Skeletal muscle cell (primary cell): ENCODE results near the gene NFIA.

Experiments used
- DNase-seq: peaks from one replicate; pipeline ENCODE4 v3.0.0-alpha.2; 2010; ENCODE audit warnings: low read depth
- H3K4me3 ChIP-seq: 2 replicates; pipeline ENCODE4 v1.5.1; 2011; ENCODE audit warnings: low read depth, mild to moderate bottlenecking, control low read depth, low read length, moderate library complexity

The NFIA gene

DNA sequence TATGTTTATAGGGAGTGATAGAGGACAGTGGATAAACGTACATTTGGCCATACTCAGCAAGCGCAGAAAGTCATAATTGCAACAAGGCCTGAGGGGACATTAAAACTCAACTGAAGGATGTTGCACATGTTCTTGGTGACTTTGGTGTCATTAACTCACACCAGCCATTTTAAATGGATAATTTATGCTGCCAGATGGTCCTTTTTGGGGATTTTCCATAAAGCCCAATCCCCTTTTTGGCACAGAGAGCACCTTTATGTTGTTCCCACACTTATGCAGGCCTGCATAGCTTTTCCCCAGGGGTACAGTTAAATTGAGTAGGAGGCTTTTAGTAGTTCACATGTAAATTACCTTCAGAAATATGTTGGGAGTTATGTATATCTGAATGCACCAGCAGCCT is 279.6 kb downstream of the NFIA start:
- DNase-seq, result no peak
- H3K4me3 ChIP-seq, result no peak overlapping the region

DNA sequence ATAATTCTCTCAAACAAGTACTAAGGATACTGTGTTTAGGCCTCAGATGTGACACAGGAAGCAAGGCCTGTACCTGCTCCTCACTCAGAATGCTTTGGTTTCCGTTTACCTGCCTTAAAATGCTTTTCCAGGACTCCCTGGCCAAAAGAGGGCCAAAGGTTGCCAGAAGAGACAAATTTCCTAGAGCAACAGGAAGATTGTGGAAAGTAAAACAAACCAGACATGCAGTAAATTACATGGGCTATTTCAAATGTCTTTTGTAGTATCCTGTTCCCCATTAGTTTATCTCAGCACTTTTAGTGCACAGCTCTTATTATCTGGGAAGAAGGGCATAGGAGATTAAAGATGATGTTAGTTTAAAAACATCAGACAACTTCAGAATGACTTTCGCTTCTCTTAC is 280.0 kb downstream of the NFIA start:
- DNase-seq, result no peak
- H3K4me3 ChIP-seq, result no peak overlapping the region

DNA sequence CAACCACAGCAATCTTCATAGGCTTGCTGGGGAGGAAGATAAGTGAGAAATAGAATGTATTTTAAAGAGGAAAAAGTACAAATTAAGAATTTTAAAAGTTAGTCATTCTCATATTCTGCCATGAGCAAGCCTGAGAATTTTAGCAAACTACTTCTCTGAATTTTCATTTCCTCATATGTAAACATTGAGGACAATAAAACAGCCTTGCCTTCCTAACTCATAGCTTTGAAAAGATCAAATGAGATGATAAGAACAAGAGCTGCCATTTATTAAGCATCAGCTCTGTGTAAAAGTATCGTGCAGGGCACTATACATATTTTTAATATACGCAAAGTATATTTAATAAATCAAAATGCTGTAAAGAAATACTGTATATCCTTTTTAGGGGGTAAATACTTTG is 286.0 kb downstream of the NFIA start:
- DNase-seq, result no peak
- H3K4me3 ChIP-seq, result no peak overlapping the region

DNA sequence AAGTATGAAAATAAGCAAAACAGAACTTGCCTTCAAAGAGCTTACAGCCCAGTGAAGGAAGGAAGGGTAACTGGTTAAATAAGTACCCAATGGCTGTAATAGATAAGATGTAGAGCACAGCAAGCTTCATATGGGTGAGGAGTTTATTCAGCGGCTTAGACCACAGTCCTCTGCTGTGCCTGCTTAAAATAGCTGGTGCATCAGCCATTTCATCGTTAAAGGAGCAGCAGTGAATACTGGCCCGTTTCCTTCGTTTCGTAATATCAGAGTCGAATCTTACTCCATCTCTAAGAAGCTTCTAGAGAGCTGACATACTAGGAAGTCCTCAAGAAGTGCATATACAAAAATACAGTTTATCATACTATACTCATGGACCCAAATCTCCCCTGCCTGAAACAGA is 286.5 kb downstream of the NFIA start:
- H3K4me3 ChIP-seq, result no peak overlapping the region
- DNase-seq, result no peak

DNA sequence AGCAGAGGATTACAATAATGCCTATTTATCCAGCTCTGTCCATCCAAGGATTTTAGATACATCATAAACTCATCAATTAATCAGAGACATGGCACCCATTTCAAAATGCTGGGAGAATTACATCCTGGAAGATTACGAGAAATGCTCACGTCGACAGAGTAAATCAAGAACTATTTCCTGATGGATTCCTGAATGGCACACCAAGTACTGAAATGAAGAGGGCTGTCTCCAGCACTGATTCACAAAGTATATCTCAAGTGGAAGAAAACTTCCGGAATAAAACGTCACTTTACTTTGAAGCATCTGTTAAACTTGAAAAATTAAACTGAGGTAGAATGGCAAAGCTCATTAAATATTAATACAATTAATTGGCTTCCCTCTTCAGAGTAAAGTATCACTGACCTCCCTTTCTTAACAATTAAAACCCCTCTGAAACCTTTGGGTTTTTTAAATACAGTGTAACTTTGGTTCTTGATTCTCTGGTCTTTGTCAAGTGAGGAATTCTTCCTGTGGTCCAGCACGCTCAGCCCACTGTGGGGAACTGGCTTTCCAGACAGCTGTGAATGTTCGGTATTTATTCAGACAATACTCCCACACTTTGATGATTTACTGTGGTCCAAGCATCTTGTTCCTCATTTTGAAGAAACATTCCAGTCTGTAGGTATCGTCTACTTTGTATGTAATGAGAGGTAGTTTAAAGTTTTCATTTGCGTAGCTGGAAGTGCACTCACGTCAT is 288.0 kb downstream of the NFIA start:
- DNase-seq, result no peak
- no peak overlapping the region for H3K4me3 ChIP-seq

DNA sequence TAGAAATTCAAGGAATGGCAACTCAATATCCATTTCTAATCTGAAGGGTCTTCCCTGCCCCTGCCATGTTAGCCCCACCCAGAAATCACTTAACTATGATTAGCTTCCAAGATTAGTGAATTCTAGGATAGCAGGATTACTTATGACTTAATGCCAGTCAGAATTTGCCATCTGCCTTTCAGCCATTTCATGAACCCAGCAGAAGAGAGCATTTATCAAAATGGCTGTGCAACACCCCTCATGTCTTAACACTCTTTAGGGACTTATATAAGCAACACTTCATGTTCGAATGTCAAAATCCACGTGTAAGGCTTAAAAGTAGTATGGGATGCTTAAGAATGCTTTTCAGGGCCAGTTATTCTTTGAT is 288.5 kb downstream of the NFIA start:
- no peak for DNase-seq
- no peak overlapping the region for H3K4me3 ChIP-seq

DNA sequence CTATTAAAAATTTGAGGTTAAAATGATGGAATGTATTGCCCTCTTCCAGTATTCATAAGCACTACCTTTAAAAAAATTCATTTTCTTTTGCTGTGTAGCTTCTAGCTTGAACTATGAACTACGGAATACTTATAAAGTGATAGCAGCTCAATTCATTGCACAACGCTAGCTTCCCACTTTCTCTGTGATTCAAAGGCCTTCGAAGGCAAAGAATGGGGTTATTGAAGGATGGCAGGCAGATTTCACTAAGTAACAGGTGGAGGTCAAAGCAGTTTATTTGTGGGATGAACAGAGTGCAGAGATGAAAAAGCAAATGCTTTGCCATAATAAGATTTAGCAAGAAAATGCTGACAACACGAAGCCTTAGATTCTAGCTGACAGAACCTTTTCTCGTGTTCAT is 290.6 kb downstream of the NFIA start:
- no peak overlapping the region for H3K4me3 ChIP-seq
- no peak for DNase-seq

DNA sequence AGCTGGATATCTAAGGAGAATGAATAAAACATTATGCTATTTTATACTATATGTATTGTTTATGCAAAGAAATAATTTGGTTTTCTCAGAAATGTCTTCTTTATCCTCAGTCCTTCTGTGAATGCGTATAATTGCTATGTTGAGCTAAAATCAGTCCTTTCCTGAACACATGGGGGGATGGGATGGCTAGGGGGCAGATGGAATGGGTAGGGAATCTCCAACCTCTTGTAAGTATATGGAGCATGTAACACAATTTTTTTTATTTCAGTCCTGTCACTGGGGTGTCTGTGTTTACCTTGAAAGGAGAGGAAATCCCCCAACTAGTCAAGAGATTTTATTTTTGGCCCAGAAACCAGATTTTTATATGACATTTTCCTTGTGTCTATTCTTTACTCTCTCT is 291.8 kb downstream of the NFIA start:
- DNase-seq, result no peak
- no peak overlapping the region for H3K4me3 ChIP-seq

DNA sequence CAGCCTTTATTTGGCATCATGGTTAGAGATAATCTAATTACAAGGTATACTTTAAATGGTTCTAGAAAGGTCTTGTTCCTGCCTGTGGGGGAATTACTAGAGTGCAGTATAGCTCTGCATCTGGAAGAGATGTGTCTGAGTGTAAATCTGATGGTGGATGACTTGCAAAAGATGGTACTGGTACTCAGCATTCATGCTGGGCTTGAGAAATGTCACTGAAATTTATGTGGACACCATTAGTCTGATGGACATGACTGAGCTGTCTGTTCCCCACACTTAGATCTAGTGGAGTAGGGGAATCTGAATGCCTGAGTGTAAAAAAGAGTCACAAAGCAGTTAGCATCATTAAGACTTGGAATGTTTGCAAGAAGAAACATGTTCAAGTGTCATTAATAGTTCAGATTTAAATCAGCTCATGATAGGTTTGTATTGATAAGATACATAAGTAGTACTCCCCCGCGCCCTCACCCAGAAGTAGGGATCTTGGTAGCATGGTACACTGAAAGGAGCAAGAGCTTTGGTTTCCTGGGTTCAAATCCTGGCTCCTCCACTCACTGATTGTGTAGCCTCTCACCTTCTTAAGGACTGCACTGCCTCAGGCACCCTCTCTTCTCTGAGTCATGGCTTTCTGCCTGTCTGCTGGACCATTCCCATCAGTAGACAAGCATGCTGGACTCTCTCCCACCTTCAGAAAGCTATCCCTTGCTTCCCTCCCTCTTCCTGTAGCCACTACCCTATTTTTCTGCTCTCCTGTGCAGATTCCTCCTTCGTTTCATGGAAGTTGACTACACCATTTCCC is 292.9 kb downstream of the NFIA start:
- H3K4me3 ChIP-seq, result no peak overlapping the region
- DNase-seq, result no peak

DNA sequence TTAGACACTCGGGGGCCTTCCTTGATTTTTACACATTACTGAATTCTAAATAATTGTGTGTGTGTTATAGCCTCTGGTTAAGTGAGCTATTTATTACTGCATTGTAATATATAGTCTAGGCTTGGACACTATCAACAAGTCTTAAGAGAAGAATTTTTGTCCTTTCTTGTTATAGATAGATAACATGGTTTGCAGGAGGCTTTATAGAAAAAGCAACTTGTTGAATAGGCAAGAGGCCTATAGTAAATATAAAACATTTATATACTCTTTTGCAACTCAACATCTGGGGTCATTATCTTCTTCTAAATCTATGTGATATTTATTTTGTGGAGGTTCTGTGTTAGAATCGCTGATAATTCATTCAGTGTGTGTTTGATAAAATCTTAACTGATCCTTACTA is 293.8 kb downstream of the NFIA start:
- H3K4me3 ChIP-seq, result no peak overlapping the region
- no peak for DNase-seq

DNA sequence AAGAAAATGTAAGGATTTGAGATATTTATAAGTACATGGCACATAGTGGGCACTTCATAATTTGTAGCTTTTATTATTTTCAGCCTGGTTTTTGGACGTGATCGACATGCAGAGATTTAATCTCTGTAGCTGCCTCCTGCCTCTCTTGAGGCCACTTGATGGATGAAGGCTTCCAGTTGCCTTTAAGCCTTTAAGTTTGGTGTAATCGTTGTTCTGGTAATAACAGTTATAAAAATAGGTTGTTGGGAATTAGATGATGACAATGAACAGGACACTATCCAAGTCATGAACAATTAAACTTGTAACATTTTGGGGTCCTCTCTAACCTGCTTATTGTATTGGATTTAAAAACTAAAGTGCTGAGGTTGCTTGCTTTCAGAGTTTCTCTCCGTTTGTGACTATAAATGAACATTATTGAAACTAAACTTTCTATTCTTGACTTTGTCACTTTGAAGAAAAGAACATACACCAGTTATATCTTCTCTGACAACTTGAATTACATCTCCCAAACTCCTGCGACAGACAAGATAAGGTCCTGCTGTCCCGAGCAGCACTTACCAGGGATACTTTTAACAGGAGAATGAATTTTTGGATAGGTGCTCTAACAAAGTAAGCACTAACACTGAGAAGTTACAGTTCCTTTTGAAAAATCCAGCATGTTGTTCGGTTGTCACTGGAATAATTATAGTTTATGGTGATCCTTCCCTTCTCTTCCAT is 295.0 kb downstream of the NFIA start:
- no peak overlapping the region for H3K4me3 ChIP-seq
- DNase-seq, result no peak

DNA sequence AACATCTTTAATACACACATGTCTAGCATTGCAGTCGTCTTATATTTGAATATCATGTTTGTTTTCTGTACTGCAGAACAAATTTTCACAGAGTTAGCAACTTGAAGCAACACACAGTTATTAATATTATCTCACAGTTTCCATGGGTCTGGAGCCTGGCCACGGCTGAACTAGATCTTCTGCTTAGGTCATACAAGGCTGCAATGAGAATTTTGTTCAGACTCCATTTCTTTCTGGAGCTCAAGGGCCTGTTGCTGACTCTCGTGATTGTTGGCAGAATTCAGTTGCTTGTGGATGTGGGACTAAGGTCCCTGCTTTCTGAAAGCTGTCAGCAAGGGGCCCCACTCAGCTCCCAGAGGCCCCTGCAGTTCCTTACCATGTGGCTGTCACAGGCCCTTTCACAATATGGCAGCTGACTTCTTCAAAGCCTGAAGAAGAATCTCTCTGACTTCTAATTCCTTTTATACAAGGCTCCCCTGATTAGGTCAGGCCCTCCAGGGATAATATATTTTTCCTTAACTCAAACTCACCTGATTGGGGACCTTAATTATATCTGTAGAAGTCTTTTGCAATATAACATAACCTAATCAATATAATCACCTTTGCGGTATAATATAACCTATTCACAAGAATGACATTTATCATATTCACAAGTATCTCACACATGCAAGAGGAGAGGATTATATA is 296.3 kb downstream of the NFIA start:
- H3K4me3 ChIP-seq, result no peak overlapping the region
- no peak for DNase-seq

DNA sequence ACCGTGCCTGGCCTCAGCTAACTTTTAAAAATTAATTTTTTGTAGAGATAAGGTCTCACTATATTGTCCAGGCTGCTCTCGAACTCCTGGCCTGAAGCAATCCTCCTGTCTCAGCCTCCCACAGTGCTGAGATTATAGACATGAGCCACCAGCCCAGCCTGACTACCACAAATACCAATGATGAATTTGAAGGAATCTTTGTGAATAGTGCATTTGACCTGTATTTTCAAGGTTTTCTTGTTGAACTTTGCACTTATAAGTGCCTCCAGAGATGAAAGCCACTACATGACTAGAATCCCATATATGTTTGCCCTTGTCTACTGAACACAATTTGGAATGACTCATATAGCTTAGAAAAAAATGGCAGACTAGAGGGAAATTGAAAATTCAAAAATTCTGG is 297.3 kb downstream of the NFIA start:
- H3K4me3 ChIP-seq, result no peak overlapping the region
- DNase-seq, result no peak

DNA sequence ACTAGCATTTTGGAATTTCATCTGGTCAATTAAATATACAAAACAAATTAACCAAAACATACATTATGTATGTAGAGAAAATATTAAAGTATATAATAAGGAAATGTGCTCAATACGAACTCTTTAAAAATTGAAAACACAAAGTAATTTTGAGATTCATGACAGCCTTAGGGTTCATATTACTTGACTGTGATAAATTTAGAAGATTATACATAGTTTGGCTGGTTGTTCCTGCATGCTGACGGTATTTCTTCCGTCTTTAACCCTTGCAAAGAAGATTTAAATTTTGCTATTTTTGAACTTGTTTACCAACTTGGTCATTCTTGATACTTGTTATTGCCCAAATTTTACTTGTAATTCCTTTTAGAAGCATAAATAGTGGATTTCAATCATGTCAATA is 298.2 kb downstream of the NFIA start:
- H3K4me3 ChIP-seq, result no peak overlapping the region
- DNase-seq, result no peak

DNA sequence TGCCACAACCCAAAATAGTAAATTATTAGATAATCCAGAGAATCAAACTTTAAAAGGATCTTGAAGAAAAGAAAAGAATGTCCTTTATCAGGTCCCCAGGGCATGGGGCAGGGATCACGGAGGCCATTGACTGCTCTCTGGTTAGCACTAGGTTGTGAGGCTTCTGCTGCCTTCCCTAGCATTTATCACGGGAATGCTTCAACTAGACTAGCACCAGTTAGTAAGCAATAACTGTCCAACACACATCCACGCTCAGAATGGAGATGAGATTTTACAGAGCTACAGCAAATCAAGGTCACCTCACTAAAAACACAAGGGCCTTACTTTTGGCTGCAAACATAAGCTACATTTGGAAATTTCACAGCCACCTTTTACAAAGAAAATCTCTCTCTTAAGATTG is 304.0 kb downstream of the NFIA start:
- no peak for DNase-seq
- no peak overlapping the region for H3K4me3 ChIP-seq

DNA sequence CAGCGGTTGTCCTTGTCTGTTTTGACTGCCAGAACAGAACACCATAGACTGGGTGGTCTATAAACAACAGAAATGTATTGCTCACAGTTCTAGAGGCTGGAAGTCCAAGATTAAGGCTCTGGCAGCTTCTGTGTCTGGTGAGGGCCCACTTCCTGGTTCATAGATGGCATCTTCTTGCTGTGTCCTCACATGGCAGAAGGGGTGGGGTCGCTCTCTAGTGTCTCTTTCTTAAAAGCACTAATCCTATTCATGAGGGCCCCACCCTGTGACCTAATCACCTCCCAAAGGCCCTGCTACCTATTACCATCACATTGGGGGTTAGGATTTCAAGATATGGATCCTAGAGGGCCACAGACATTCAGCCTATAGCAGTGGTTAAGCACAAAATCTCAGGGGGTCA is 304.4 kb downstream of the NFIA start:
- H3K4me3 ChIP-seq, result no peak overlapping the region
- DNase-seq, result no peak

DNA sequence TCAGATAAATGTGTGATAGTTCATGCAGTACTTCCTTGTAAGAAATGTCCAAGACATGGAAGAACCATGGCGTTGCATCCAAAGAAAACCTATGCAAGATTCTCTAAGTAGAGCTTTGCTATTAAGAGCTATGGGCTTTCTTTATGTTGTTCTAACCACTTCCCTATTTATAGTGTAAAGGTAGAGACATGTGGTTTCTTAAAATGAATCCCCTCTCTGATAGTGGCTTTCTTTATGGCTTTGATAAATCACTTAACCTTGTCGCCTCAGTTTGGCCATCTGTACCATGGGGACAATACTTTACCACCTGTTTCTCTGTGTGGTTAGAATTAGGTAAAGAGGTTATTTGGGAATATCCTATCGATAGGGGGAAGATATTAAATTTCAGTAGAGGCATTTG is 305.5 kb downstream of the NFIA start:
- H3K4me3 ChIP-seq, result no peak overlapping the region
- no peak for DNase-seq

DNA sequence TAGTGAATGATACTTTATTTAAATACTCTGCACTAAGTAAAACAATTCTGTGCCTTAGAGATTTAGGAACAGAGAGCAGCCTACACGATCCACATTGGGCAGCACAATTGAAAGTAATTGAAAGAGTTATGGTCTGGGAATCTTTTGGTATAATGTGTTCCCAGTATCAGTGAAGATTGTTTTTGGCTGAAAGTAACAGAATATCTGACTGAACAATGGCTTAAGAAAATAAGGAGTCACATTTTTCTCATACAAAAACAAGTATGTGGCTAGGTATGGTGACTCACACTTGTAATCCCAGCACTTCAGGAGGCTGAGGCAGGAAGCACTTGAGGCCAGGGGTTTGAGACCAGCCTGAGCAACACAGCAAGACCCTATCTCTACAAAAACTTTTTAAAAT is 306.2 kb downstream of the NFIA start:
- no peak overlapping the region for H3K4me3 ChIP-seq
- peak; percentile 17 for DNase-seq

DNA sequence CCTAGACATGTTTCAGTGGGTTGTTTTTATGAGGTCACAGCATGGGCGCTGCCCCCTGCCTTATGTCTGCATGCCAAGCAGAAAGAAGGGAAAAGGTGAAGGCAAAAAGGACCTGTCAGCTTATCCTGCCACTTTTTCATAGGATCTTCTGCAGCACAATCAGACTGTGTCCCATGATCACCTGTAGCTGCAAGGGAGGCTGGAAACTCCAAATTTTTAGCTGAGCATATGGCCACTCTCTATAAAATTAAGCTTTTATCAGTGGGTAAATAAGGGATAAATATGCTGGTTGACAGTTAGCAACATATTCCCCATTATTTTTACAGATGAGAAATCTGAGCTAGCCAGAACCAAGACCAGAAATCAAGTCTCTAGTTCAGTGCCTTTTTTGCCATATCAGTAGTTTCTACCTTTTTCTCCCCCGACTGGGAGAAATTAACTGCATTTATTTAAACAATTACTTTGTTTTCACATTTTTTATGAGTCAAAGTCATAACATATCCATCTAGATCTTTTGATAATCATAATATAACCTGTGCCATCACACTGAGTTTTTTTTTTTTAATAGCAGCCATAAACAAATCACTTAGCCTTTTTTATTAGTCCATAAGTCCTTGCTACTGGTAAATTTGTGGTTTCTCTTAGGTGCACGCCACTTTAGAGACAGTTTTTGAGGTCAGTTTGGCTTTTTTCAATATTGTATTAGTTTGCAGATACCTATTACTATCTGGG is 307.0 kb downstream of the NFIA start:
- DNase-seq, result no peak

More for the DNA sequence above, 307.0 kb downstream of the NFIA start:
- no peak overlapping the region for H3K4me3 ChIP-seq
